ENCODE measurements around the gene NHLRC4.
A peak's percentile ranks its signal among the peaks of the same experiment; 100 is the strongest.

Gene NHLRC4

DNA sequence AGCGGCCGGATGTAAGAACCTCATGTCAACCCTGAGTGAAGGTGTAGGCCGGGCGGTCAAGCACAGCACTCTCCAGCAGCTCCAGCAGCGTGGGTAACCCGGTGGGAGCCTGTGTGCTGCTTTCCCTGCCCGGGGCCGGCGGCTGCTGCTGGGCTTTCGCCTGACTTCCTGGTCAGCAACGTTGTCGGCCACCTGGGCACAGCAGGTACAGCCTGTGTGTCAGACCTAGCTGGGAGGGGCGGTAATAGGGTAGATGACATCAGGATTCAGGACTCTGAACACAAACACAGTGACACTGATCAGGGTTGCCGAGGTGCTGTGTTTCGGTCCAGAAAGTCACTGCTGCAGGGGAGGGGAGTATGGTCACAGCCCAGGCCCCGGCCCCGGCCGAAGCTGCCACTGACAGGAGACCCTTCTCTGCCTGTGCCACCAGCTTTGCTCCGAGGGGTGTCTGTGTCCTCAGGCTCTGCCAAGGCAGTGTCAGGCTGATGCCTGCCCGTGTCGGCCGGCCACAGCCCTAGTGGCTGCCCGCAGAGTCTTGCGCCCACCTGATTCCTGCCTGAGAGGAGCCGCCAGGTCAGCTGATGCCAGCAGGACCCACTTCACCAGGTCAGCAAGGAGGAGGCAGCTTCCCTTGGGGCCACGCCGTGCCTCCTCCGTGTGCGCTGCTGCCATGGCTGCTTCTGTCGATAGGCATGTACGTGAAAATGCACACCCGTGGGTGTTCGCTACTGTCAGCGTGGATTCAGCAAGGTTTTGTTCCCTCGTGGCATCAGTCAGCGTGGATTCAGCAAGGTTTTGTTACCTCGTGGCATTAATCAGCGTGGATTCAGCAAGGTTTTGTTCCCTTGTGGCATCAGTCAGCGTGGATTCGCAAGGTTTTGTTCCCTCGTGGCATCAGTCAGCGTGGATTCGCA lies 32.3 kb downstream of the NHLRC4 start (continued):
- no peak for TF ChIP-seq ZNF654 (tag by site-specific recombination; IDR thresholded peaks at IDR 0.05; ENCODE audit: low read depth)
- no peak for TF ChIP-seq MZF1 (tag by site-specific recombination; IDR thresholded peaks at IDR 0.05; ENCODE audit: borderline replicate concordance)
- no peak for TF ChIP-seq ZNF423 (tag by site-specific recombination; IDR thresholded peaks at IDR 0.05)
- TF ChIP-seq ZNF501 (tag by site-specific recombination; IDR thresholded peaks at IDR 0.05): no peak

- no peaks in the 10 kb centered on the region for H3K4me1 ChIP-seq (ENCODE audit: control insufficient read depth, insufficient read depth, low read length)
- POLR2A ChIA-PET: interaction anchor here (0.8 to 0.9 kb wide), 2 partner anchors 12 to 85 kb away, joined by 3 read pairs; no protein-coding TSS in a partner anchor
- no peaks in the 10 kb centered on the region for H3K9me3 ChIP-seq (ENCODE audit: control insufficient read depth, insufficient read depth, low read depth, low read length)
- CTCF ChIA-PET: interaction anchor here (0.6 to 2.1 kb wide), 10 partner anchors 8 to 209 kb away, joined by 3 to 8 read pairs (median 4); partner anchors contain the start of genes METTL26 and RAB40C
- TF ChIP-seq AEBP2 (tag by site-specific recombination; IDR thresholded peaks at IDR 0.05; ENCODE audit: borderline replicate concordance) (no peak), ZNF791 (tag by site-specific recombination; IDR thresholded peaks at IDR 0.05) (no peak), ZNF654 (tag by site-specific recombination; IDR thresholded peaks at IDR 0.05; ENCODE audit: low read depth) (peak; percentile 18; the same call in 1 of the 2 replicates), ZFP69B (tag by site-specific recombination; IDR thresholded peaks at IDR 0.05) (no peak), ZNF114 (tag by site-specific recombination; IDR thresholded peaks at IDR 0.05) (no peak), ZFP41 (tag by site-specific recombination; IDR thresholded peaks at IDR 0.05; ENCODE audit: borderline replicate concordance) (no peak), ZNF76 (tag by site-specific recombination; IDR thresholded peaks at IDR 0.05; ENCODE audit: borderline replicate concordance, low read depth) (no peak), ZNF426 (tag by site-specific recombination; IDR thresholded peaks at IDR 0.05) (no peak), ZBTB7A (tag by site-specific recombination; IDR thresholded peaks at IDR 0.05; ENCODE audit: low read depth) (no peak), PRDM6 (tag by site-specific recombination; IDR thresholded peaks at IDR 0.05) (no peak), ZFP37 (tag by site-specific recombination; IDR thresholded peaks at IDR 0.05) (no peak), SP7 (tag by site-specific recombination; IDR thresholded peaks at IDR 0.05) (no peak), ZBTB8A (tag by site-specific recombination; IDR thresholded peaks at IDR 0.05) (no peak), ZNF335 (tag by site-specific recombination; conservative IDR thresholded peaks at IDR 0.05) (peak; percentile 48), GLIS1 (tag by site-specific recombination; IDR thresholded peaks at IDR 0.05) (peak; percentile 43; the same call in 1 of the 2 replicates), ZNF2 (tag by site-specific recombination; IDR thresholded peaks at IDR 0.05) (peak; percentile 71)
- TF ChIP-seq, protein P1, sequence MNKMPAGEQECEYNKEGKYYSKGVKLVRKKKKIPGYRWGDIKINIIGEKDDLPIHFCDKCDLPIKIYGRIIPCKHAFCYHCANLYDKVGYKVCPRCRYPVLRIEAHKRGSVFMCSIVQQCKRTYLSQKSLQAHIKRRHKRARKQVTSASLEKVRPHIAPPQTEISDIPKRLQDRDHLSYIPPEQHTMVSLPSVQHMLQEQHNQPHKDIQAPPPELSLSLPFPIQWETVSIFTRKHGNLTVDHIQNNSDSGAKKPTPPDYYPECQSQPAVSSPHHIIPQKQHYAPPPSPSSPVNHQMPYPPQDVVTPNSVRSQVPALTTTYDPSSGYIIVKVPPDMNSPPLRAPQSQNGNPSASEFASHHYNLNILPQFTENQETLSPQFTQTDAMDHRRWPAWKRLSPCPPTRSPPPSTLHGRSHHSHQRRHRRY (tag by site-specific recombination; IDR thresholded peaks at IDR 0.05): no peak
- H3K36me3 ChIP-seq (ENCODE audit: control insufficient read depth in 2 of 2, insufficient read depth in 1 of 2, low read length in 2 of 2): peaks cover 0 to 21% of the 10 kb centered on the region in 2 experiments; a peak in 1 of 3 replicates
- H3K4me3 ChIP-seq (ENCODE audit: low read depth, low read length): no peak overlapping the region
- no peak overlapping the region for H3K27ac ChIP-seq (ENCODE audit: extremely low read depth, low read depth, low read length)
Observed at GRCh38 chr16:600781-601180, 34.0 kb downstream of the NHLRC4 start.

Measured in HEK293 (cell line).